H1 (cell line): ENCODE measurements around the gene EPHA4. TPM values are rescaled to one million over a fixed set of nuclear protein-coding genes. Genes with fewer than 3 reads are reported as not detected.

Experiments used
- CTCF ChIA-PET: fragments of 300-600 bp; sonication (Branson Sonifier 250); formaldehyde crosslinking; loops from one replicate; lab custom pipeline; 2021; ENCODE audit not compliant: partially characterized antibody; lab: Charles Lee
- POLR2A ChIA-PET: fragments of 300-600 bp; sonication (Branson Sonifier 250); formaldehyde crosslinking; loops from one replicate; lab custom pipeline; 2021; ENCODE audit warnings: inconsistent platforms; ENCODE audit not compliant: partially characterized antibody; lab: Charles Lee
- DNase-seq, 2 experiments: peaks; one replicate each; pipeline versions ENCODE4 v3.0.0 to v3.0.0-alpha.2; 2010 to 2022; ENCODE audit warnings: low spot score in 2 of 2, low read depth in 1 of 2, mixed read lengths in 1 of 2
- FAIRE-seq: peaks from 2 replicates; lab custom pipeline; 2011; peaks lifted over from hg19 to GRCh38; lab: Jason Lieb, UNC
- H2AFZ ChIP-seq: 2 replicates; pipeline ENCODE4 v1.8.1; 2012; ENCODE audit warnings: low read length, inconsistent platforms
- H2AK5ac ChIP-seq: 2 replicates; pipeline ENCODE4 v1.6.1; 2013; ENCODE audit warnings: low read depth, low read length
- H2BK120ac ChIP-seq: replicated peaks from 2 replicates; pipeline ENCODE3; 2013; ENCODE audit warnings: low read depth, low read length, inconsistent platforms
- H2BK12ac ChIP-seq: 2 replicates; pipeline ENCODE4 v1.6.1; 2013; ENCODE audit warnings: low read depth, low read length
- H2BK15ac ChIP-seq: 2 replicates; pipeline ENCODE4 v1.6.1; 2013; ENCODE audit warnings: low read length
- H2BK20ac ChIP-seq: 2 replicates; pipeline ENCODE4 v1.6.1; 2013; ENCODE audit warnings: low read length
- H2BK5ac ChIP-seq: 2 replicates; pipeline ENCODE4 v1.6.1; 2013; ENCODE audit warnings: low read depth, low read length
- H3K14ac ChIP-seq: 2 replicates; pipeline ENCODE4 v1.6.1; 2013; ENCODE audit warnings: inconsistent platforms; ENCODE audit not compliant: insufficient read length
- H3K18ac ChIP-seq: 2 replicates; pipeline ENCODE4 v1.6.1; 2013; ENCODE audit warnings: low read length; ENCODE audit errors: extremely low read depth
- H3K23ac ChIP-seq: 2 replicates; pipeline ENCODE4 v1.6.1; 2013; ENCODE audit warnings: inconsistent platforms; ENCODE audit not compliant: insufficient read length
- H3K23me2 ChIP-seq: 2 replicates; pipeline ENCODE4 v1.6.1; 2013; ENCODE audit warnings: low read depth, low read length
- H3K27ac ChIP-seq: 2 replicates; pipeline ENCODE4 v1.6.1; 2011; ENCODE audit warnings: low read depth, low read length, inconsistent platforms
- H3K27me3 ChIP-seq, 4 experiments: replicated peaks in 1 of 4; 1 replicate in 1 of 4; 2 replicates in 3 of 4; pipeline versions ENCODE4 v1.6.1 to v1.8.1; 2011 to 2013; ENCODE audit warnings: low read length in 3 of 4, mild to moderate bottlenecking in 3 of 4, inconsistent platforms in 2 of 4, mixed read lengths in 2 of 4, moderate library complexity in 1 of 4; ENCODE audit not compliant: control insufficient read depth in 3 of 4, insufficient read depth in 3 of 4; ENCODE audit errors: extremely low read depth in 1 of 4
- H3K36me3 ChIP-seq, 4 experiments: 2 replicates each; pipeline versions ENCODE4 v1.6.1 to v1.8.1; 2011 to 2013; ENCODE audit warnings: mild to moderate bottlenecking in 4 of 4, low read length in 3 of 4, moderate library complexity in 2 of 4, control low read depth in 1 of 4, inconsistent platforms in 1 of 4; ENCODE audit not compliant: insufficient read depth in 4 of 4, control insufficient read depth in 2 of 4
- H3K4ac ChIP-seq: replicated peaks from 2 replicates; pipeline ENCODE3; 2013; ENCODE audit warnings: low read length, low read depth, mixed read lengths, inconsistent platforms; ENCODE audit not compliant: insufficient read length
- H3K4me1 ChIP-seq, 4 experiments: replicated peaks in 1 of 4; 1 replicate in 1 of 4; 2 replicates in 3 of 4; pipeline versions ENCODE4 v1.6.1 to v1.8.1; 2011 to 2013; ENCODE audit warnings: low read length in 3 of 4, inconsistent platforms in 2 of 4, mixed read lengths in 1 of 4; ENCODE audit not compliant: insufficient read depth in 4 of 4, control insufficient read depth in 3 of 4
- H3K4me2 ChIP-seq, 2 experiments: 2 replicates each; pipeline versions ENCODE4 v1.6.1 to v1.8.1; 2011 to 2013; ENCODE audit warnings: low read depth in 2 of 2, low read length in 2 of 2, control low read depth in 1 of 2, inconsistent platforms in 1 of 2, mild to moderate bottlenecking in 1 of 2; ENCODE audit not compliant: insufficient read depth in 1 of 2
- H3K4me3 ChIP-seq, 4 experiments: fragments of 200-600, 300-600 bp in 1 of 4; sonication (generic), shearing (Covaris generic), sonication (Bioruptor Twin) in 1 of 4; 2 replicates each; pipeline versions ENCODE4 v1.5.1 to v1.8.1; 2011 to 2016; ENCODE audit warnings: low read length in 4 of 4, low read depth in 3 of 4, control low read depth in 2 of 4, inconsistent platforms in 2 of 4, mild to moderate bottlenecking in 2 of 4, mixed read lengths in 1 of 4, moderate library complexity in 1 of 4; ENCODE audit not compliant: insufficient read depth in 2 of 4; ENCODE audit errors: extremely low read depth in 1 of 4
- H3K56ac ChIP-seq: replicated peaks from 2 replicates; pipeline ENCODE3; 2013; ENCODE audit warnings: low read depth, mild to moderate bottlenecking, mixed read lengths, low read length, inconsistent platforms; ENCODE audit not compliant: insufficient read length
- H3K79me1 ChIP-seq: 2 replicates; pipeline ENCODE4 v1.6.1; 2013; ENCODE audit warnings: low read depth, low read length, control low read depth
- H3K79me2 ChIP-seq, 2 experiments: 2 replicates each; pipeline versions ENCODE4 v1.6.1 to v1.8.1; 2012 to 2013; ENCODE audit warnings: low read length in 2 of 2, mild to moderate bottlenecking in 2 of 2, inconsistent platforms in 1 of 2; ENCODE audit not compliant: insufficient read depth in 2 of 2, control insufficient read depth in 1 of 2
- H3K9ac ChIP-seq, 4 experiments: replicated peaks in 1 of 4; 1 replicate in 1 of 4; 2 replicates in 3 of 4; pipeline versions ENCODE4 v1.6.1 to v1.8.1; 2011 to 2013; ENCODE audit warnings: low read depth in 3 of 4, low read length in 3 of 4, control low read depth in 2 of 4, mild to moderate bottlenecking in 2 of 4, moderate library complexity in 2 of 4, inconsistent platforms in 1 of 4; ENCODE audit errors: extremely low read depth in 1 of 4
- H3K9me3 ChIP-seq, 2 experiments: 2 replicates each; pipeline versions ENCODE4 v1.6.1 to v1.8.1; 2012 to 2013; ENCODE audit warnings: mild to moderate bottlenecking in 2 of 2, moderate library complexity in 2 of 2, control low read depth in 1 of 2, inconsistent platforms in 1 of 2, low read depth in 1 of 2, low read length in 1 of 2, mixed read lengths in 1 of 2; ENCODE audit not compliant: insufficient read depth in 2 of 2
- H4K20me1 ChIP-seq, 2 experiments: replicated peaks in 1 of 2; 2 replicates each; pipeline versions ENCODE3 to v1.8.1; 2011 to 2013; ENCODE audit warnings: inconsistent platforms in 2 of 2, low read length in 2 of 2, mild to moderate bottlenecking in 1 of 2; ENCODE audit not compliant: insufficient read depth in 2 of 2, control insufficient read depth in 1 of 2
- H4K5ac ChIP-seq: 2 replicates; pipeline ENCODE4 v1.6.1; 2013; ENCODE audit warnings: low read length, low read depth, mixed read lengths, inconsistent platforms; ENCODE audit not compliant: insufficient read length
- H4K8ac ChIP-seq: 2 replicates; pipeline ENCODE4 v1.8.0; 2013; ENCODE audit warnings: mild to moderate bottlenecking, moderate library complexity, low read length, inconsistent platforms; ENCODE audit not compliant: insufficient read depth; ENCODE audit errors: extremely low read depth
- H4K91ac ChIP-seq: replicated peaks from 2 replicates; pipeline ENCODE3; 2013; ENCODE audit warnings: low read length, mixed read lengths, inconsistent platforms; ENCODE audit not compliant: insufficient read length
- ASH2L ChIP-seq: fragments of 200-600, 300-600 bp; sonication (generic); IDR thresholded peaks from one replicate; pipeline ENCODE4 v1.7.1; 2017; ENCODE audit warnings: low read length
- BACH1 ChIP-seq: IDR thresholded peaks from 2 replicates; pipeline ENCODE4 v1.6.1; 2012; ENCODE audit warnings: low read length, improper control_type of control experiment
- FOSL1 ChIP-seq: IDR thresholded peaks from 2 replicates; pipeline ENCODE4 v1.6.1; 2011; ENCODE audit warnings: mild to moderate bottlenecking, low read depth, low read length, moderate library complexity; ENCODE audit not compliant: insufficient read depth
- HDAC6 ChIP-seq: IDR thresholded peaks from one replicate; pipeline ENCODE4 v1.7.1; 2012; ENCODE audit warnings: low read depth, mild to moderate bottlenecking, inconsistent platforms, low read length, moderate library complexity
- JUND ChIP-seq: IDR thresholded peaks from 2 replicates; pipeline ENCODE4 v1.6.1; 2011; ENCODE audit warnings: mild to moderate bottlenecking, improper control_type of control experiment, low read length
- KDM5A ChIP-seq: fragments of 200-600 bp; IDR thresholded peaks from 2 replicates; pipeline ENCODE4 v1.7.1; 2012; ENCODE audit warnings: mild to moderate bottlenecking, low read length, inconsistent platforms, mixed read lengths
- NRF1 ChIP-seq: IDR thresholded peaks from 2 replicates; pipeline ENCODE4 v1.6.1; 2011; ENCODE audit warnings: mild to moderate bottlenecking, low read depth, low read length, improper control_type of control experiment
- POLR2AphosphoS5 ChIP-seq: IDR thresholded peaks from 2 replicates; pipeline ENCODE4 v1.6.1; 2011; ENCODE audit warnings: low read depth, low read length
- RAD21 ChIP-seq, 2 experiments: IDR thresholded peaks in 1 of 2; conservative IDR thresholded peaks in 1 of 2; 2 replicates each; pipeline ENCODE4 v1.6.1; 2011; ENCODE audit warnings: low read depth in 2 of 2, low read length in 2 of 2, improper control_type of control experiment in 1 of 2, inconsistent platforms in 1 of 2, mild to moderate bottlenecking in 1 of 2, moderate library complexity in 1 of 2
- RXRA ChIP-seq: IDR thresholded peaks from 2 replicates; pipeline ENCODE4 v1.6.1; 2011; ENCODE audit warnings: low read depth, mild to moderate bottlenecking, low read length, moderate library complexity; ENCODE audit not compliant: insufficient read depth
- YY1 ChIP-seq: IDR thresholded peaks from 2 replicates; pipeline ENCODE4 v1.6.1; 2011; ENCODE audit warnings: low read depth, mild to moderate bottlenecking, low read length
- WGBS, 2 experiments: shearing (Covaris generic) in 1 of 2; methylation state at CpG; one replicate each; pipeline versions ENCODE4 v1.1.6 to v1.1.7; 2013 to 2015; ENCODE audit warnings: low lambda C conversion rate in 2 of 2, mixed read lengths in 2 of 2, inconsistent platforms in 1 of 2, low coverage in 1 of 2, missing lambda C conversion rate in 1 of 2; ENCODE audit not compliant: insufficient replicate concordance in 2 of 2, insufficient coverage in 1 of 2, insufficient read length in 1 of 2; ENCODE audit errors: extremely low coverage in 1 of 2, missing lambda C conversion rate in 1 of 2; 5-methylcytosine and 5-hydroxymethylcytosine counted together
- polyA plus RNA-seq, 7 experiments: library from polyadenylated mRNA; depleted of rRNA in 3 of 7; stranded (reverse) in 5 of 7; unstranded in 2 of 7; fragments of >200 nt in 5 of 7; fragments of 200-250 nt in 2 of 7; gene quantifications; 1 replicate in 5 of 7; 2 replicates in 1 of 7; 4 replicates in 1 of 7; pipeline versions ENCODE4 v1.2.1 to v1.2.3, GENCODE V29; 2011 to 2013; ENCODE audit warnings: missing spikeins in 2 of 7, mixed read lengths in 2 of 7
- total RNA-seq: library from RNA; stranded (reverse); fragmentation: NEBNext Ultra II Directional; extraction: Animal tissue kit (Norgen Biotek cat#: 25700); gene quantifications from 2 replicates; pipeline ENCODE4 v1.2.1, GENCODE V29; 2021
- TF ChIP-seq, protein P1 (sequence below): IDR thresholded peaks from 2 replicates; pipeline ENCODE4 v1.6.1; 2011; ENCODE audit warnings: low read length, improper control_type of control experiment

EPHA4 gene
- total and polyA plus RNA-seq, 2 of the 8 experiments (the other 6 are each of a cell fraction or from before 2014, with no cell fraction given), result 4.3 to 5.7 TPM

DNA sequence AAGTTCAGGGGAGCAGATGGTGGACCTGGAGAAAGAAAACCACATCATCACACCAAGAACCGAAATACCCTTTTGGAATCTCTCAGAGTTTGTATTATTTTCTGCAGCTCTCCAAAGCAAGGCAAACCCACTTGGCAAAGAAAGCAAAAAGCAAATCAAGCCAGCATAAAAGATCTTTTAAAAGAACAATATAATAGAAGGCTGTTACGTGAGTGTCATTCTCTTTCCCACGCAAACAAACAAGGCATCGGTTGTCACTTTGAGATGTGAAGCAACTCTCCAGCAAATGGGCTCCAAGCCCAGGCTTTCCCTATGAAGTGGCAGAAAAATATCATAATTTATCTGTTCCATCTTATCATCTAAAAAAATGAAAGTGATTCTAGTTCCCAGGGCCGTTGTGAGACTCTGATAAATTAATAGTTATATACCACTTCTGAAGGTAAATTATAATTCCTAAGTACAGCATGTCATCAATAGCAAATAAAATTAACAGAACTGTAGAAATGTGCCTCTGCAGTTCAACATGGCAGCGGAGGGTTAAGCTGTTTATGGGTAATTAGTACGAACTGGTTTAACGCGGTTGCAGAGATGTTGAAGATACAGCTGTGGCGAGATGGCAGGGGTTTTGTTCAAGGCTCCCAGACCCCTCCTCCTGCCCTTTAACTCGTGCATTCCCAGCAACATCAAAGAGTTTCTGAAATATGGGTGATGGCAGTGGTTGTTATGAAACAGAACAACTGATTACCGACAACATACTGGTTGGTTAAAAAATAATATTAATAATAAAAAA lies 89.2 kb downstream of the EPHA4 start:
- Histone ChIP-seq H3K9ac (no peak overlapping the region), H3K4me2 (no peak overlapping the region), H3K79me1 (no peaks in the 10 kb centered on the region), H3K4me3 (no peak overlapping the region), H2BK120ac (no peak overlapping the region), H4K20me1 (no peaks in the 10 kb centered on the region), H3K36me3 (no peaks in the 10 kb centered on the region; a peak in 1 of 8 replicates), H2BK5ac (no peak overlapping the region), H3K18ac (no peak overlapping the region), H3K27ac (no peak overlapping the region), H3K14ac (no peak overlapping the region), H2BK20ac (no peak overlapping the region), H3K23ac (no peak overlapping the region), H3K27me3 (no peaks in the 10 kb centered on the region), H3K79me2 (no peaks in the 10 kb centered on the region), H2AK5ac (no peak overlapping the region), H4K5ac (no peak overlapping the region), H3K9me3 (no peaks in the 10 kb centered on the region), H2BK15ac (no peak overlapping the region), H2AFZ (no peak overlapping the region), H3K56ac (no peak overlapping the region), H3K23me2 (no peaks in the 10 kb centered on the region), H2BK12ac (no peak overlapping the region), H3K4me1 (peaks cover 0 to 7% (median 1%) of the 10 kb centered on the region in 4 experiments; a peak in 2 of 7 replicates), H4K8ac (no peak overlapping the region), H4K91ac (no peak overlapping the region), H3K4ac (no peak overlapping the region)
- 89% methylated on average over 12 of the region's 12 CpGs; no CpG with 5 or more reads in 1 of the 2 experiments for WGBS, 2 experiments
- DNase-seq, result no peak
- ChIA-PET CTCF (interaction anchor here (0.7 to 2.1 kb wide), 4 partner anchors 11 to 28 kb away, joined by 3 to 8 read pairs (median 6); no protein-coding TSS in a partner anchor), POLR2A (no interaction called here)
- no peak for FAIRE-seq
- TF ChIP-seq, protein P1, sequence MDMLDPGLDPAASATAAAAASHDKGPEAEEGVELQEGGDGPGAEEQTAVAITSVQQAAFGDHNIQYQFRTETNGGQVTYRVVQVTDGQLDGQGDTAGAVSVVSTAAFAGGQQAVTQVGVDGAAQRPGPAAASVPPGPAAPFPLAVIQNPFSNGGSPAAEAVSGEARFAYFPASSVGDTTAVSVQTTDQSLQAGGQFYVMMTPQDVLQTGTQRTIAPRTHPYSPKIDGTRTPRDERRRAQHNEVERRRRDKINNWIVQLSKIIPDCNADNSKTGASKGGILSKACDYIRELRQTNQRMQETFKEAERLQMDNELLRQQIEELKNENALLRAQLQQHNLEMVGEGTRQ, result no peak
- no peak for TF ChIP-seq KDM5A
- TF ChIP-seq JUND, result no peak
- no peak for TF ChIP-seq RXRA
- no peak for TF ChIP-seq HDAC6
- TF ChIP-seq RAD21 (IDR thresholded peaks at IDR 0.05 in 1 of 2, conservative IDR thresholded peaks at IDR 0.05 in 1 of 2; ENCODE audit: low read depth in 2 of 2, low read length in 2 of 2), result no peak
- no peak for TF ChIP-seq FOSL1
- no peak for TF ChIP-seq YY1
- TF ChIP-seq BACH1, result no peak
- no peak for TF ChIP-seq POLR2AphosphoS5
- TF ChIP-seq ASH2L, result no peak
- no peak for TF ChIP-seq NRF1
